Thoracic aorta (tissue), 2 donors: ENCODE results near the gene SPATA9. TPM values are rescaled to one million over a fixed set of nuclear protein-coding genes. Genes with fewer than 3 reads are reported as not detected.
"Not testable (repeated sequence)": the region's sequence is repeated elsewhere in the genome, so short reads cannot be mapped to it uniquely, and the experiment has no call there.

ENCODE experiments used
- ATAC-seq: fragments of 150-250 bp; one replicate; pipeline ENCODE4 v1.8.0; 2017; ENCODE audit warnings: low read depth; ENCODE audit not compliant: insufficient number of reproducible peaks, low FRiP score
- DNase-seq: peaks from one replicate; pipeline ENCODE4 v3.0.0-alpha.2; 2020; ENCODE audit warnings: low spot score
- H3K27ac ChIP-seq, 2 donors: fragments of 200-600 bp; sonication (generic); 1 replicate in 1 of 2; 2 replicates in 1 of 2; pipeline ENCODE4 v1.5.1; 2016; ENCODE audit warnings: mild to moderate bottlenecking in 2 of 2, moderate library complexity in 2 of 2
- H3K27me3 ChIP-seq: fragments of 200-600 bp; sonication (generic); replicated peaks from 2 replicates; pipeline ENCODE4 v1.6.0; 2016; ENCODE audit warnings: mild to moderate bottlenecking; ENCODE audit not compliant: insufficient read depth
- H3K36me3 ChIP-seq: fragments of 200-600 bp; sonication (generic); one replicate; pipeline ENCODE4 v1.5.1; 2016
- H3K4me1 ChIP-seq, 2 donors: fragments of 200-600 bp; sonication (generic); 1 replicate in 1 of 2; 2 replicates in 1 of 2; pipeline versions ENCODE4 v1.5.1 to v1.6.0; 2016; ENCODE audit warnings: low read depth in 2 of 2, mild to moderate bottlenecking in 1 of 2; ENCODE audit not compliant: control insufficient read depth in 1 of 2
- H3K4me3 ChIP-seq: fragments of 200-600 bp; sonication (generic); 2 replicates; pipeline ENCODE4 v1.5.1; 2016; ENCODE audit warnings: mild to moderate bottlenecking
- H3K9me3 ChIP-seq: fragments of 200-600 bp; sonication (generic); 2 replicates; pipeline ENCODE4 v1.5.1; 2016
- total RNA-seq, 2 donors: library from RNA; depleted of rRNA; stranded (reverse); fragments of >200 nt; gene quantifications; one replicate each; pipeline versions ENCODE4 v1.1.0 to v1.2.3, GENCODE V29; 2016
- TF ChIP-seq, protein P1 (sequence below): fragments of 200-600 bp; sonication (generic); IDR thresholded peaks from one replicate; pipeline ENCODE4 v1.5.1; 2019; ENCODE audit warnings: antibody characterized with exemption

Gene SPATA9
- total RNA-seq, 2 donors from 2014 or later: 0.35 TPM; not detected in 1

DNA sequence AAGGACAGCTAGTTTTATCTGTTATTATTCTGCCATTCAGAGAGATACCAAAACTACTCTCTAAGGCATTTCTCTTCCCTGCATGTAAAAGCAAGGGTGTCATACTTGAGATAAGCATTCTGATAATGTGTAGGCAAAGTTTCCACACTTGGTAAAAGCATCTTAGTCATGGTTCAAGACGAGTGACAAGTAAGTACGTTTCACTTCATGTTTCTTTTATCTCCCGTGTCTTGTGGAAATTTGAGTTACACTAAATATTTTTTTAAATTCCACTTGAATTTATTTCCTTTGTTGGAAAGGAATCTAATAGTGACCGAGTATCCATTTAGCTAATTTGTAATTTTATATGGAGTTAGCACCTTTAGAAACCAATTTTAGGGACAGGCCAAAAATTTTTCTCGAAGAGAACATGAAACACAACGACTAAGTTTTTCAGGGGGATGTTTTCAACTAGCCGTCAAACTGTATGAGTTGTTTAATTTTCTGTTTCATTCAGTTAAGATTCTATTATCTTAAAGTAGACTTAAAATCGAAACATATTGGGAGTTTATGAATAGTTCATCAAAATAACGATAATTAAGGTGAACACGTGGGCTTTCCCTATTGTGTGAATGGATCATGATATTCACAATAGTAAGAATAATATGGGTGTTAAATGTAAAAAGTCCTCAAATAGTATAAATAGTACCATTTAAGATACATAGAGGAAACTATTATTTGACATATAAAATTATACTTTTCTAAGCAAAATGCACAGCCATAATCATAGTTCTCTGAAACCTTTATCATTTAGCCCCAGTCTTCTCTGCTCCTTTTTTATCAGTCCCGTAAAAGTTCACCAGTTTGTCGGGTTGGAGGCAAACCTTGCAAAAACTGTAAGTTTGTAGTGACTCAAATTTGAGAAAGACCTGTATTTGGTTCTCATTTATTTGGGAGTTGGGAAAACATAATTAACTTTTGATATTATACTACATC is 34.6 kb downstream of the SPATA9 start:
- Histone ChIP-seq H3K36me3 (no peaks in the 10 kb centered on the region), H3K4me3 (peak overlapping the region; percentile 85), H3K27me3 (no peaks in the 10 kb centered on the region), H3K27ac (no peak overlapping the region), H3K4me1 (peaks cover 0 to 16% of the 10 kb centered on the region in 2 donors), H3K9me3 (no peaks in the 10 kb centered on the region)
- ATAC-seq: no peak
- DNase-seq: no peak
- TF ChIP-seq, protein P1, sequence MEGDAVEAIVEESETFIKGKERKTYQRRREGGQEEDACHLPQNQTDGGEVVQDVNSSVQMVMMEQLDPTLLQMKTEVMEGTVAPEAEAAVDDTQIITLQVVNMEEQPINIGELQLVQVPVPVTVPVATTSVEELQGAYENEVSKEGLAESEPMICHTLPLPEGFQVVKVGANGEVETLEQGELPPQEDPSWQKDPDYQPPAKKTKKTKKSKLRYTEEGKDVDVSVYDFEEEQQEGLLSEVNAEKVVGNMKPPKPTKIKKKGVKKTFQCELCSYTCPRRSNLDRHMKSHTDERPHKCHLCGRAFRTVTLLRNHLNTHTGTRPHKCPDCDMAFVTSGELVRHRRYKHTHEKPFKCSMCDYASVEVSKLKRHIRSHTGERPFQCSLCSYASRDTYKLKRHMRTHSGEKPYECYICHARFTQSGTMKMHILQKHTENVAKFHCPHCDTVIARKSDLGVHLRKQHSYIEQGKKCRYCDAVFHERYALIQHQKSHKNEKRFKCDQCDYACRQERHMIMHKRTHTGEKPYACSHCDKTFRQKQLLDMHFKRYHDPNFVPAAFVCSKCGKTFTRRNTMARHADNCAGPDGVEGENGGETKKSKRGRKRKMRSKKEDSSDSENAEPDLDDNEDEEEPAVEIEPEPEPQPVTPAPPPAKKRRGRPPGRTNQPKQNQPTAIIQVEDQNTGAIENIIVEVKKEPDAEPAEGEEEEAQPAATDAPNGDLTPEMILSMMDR: no peak

DNA sequence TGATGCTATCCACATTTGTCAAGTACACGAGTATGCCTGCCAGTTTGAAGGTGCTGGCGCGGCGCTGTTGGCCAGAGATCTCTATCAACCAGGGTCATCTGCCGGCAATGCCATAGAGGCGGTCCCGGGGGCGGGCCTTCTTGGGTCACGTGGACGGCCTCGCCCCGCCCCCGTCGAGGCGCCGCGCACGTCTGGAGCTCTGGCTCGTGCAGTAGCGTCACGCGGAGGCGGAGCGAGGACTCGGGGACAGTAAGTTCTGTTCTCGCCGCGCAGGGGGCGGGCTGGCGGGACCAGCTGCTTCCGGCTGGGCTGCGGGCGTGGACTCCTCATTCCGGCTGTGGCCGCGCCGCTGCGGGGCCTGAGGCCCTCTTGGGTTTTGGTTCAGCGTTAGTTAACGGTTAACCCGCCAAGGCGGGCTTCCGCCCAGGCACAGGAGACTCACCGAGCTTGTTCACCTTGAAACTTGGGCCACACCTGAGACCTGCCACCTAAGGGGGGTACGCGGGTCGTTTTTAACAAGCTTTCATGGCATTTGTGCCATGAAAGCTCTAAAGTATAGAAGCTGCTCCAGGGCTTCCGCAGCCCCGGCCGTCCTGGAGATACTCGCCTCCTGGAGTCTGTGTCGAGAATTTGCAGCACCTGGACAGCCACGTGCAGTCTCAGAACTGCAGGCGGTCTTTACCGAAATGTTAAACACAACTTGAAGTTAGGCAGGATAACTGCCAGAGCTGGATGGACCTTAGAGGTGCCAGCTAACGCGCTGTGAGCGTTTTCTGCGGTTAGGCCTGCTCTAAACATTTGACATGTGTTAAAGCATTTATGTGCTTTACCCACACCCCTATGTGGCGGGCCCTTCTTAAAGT is 36.0 kb downstream of the SPATA9 start, which contains the start of gene RFESD:
RFESD (plus strand) TSS at position 209 of the 863 bp plus-strand sequence. CDS start 5,495 bp downstream, outside the sequence.
- Histone ChIP-seq H3K4me1 (peaks cover 0 to 23% of the 10 kb centered on the region in 2 donors), H3K4me3 (peak within 1 kb of the TSS; percentile 85), H3K36me3 (no peaks in the 10 kb centered on the region), H3K9me3 (no peaks in the 10 kb centered on the region), H3K27ac (peak within 1 kb of the TSS; percentile 91 to 93), H3K27me3 (no peaks in the 10 kb centered on the region)
- ATAC-seq (peak; percentile 93), DNase-seq (peak; percentile 95)
- TF ChIP-seq, protein P1: peak; percentile 17

DNA sequence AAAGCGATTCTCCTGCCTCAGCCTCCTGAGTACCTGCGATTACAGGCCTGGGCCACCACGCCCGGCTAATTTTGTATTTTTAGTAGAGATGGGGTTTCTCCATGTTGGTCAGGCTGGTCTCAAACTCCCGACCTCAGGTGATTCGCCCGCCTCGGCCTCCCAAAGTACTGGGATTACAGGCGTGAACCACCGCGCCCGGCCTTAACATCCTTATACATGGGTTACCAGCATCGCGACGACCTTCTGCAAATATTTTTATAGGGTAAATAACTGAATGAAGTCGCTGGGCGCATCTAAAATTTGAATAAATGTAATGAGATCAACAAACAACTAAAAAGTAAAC is 36.6 kb downstream of the SPATA9 start:
- Histone ChIP-seq H3K4me3 (peak overlapping the region; percentile 85), H3K4me1 (peaks cover 0 to 28% of the 10 kb centered on the region in 2 donors), H3K27ac (peak overlapping the region; percentile 91 to 93)
- not testable (repeated sequence) for H3K9me3 ChIP-seq, H3K36me3 ChIP-seq, ATAC-seq, H3K27me3 ChIP-seq, DNase-seq

DNA sequence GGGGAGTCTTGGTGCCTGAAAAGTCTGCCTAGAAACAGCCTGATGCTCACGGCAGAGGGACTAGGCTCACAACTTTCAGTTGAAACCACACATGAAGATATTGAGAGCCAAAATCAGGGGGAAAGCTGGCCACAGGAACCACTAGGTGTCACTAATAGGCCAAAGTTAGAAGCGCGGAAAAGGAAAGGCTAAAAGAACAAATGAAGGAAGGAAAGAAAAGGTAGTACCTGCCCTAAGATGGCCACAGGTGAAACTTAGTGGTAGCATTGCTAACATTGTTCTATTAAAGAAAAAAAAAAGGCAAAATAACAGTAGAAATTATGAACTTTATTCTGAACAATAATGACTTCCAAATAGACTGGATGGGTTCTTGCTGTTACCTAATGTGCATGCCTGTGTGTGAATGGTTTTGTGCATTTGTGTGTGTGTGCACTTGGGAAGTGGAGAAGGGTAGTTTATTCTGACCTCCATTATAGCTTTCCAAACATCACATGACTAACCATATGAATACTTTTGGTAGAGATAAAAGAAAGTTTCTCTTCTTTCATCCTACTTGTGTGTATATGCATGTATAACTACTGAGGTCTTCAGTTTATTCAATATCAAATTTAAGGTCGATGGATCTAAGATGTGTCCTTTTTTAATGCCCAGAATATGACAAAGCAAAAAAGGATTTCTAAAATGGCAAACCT is 38.3 kb downstream of the SPATA9 start:
- no peak overlapping the region for H3K4me3 ChIP-seq
- no peaks in the 10 kb centered on the region for H3K9me3 ChIP-seq
- TF ChIP-seq, protein P1: peak; percentile 48
- DNase-seq (no peak), ATAC-seq (no peak)
- H3K27me3 ChIP-seq: no peaks in the 10 kb centered on the region
- H3K27ac ChIP-seq: peak overlapping the region; percentile 49 to 93
- H3K36me3 ChIP-seq: no peaks in the 10 kb centered on the region
- H3K4me1 ChIP-seq: peaks cover 0 to 28% of the 10 kb centered on the region in 2 donors

DNA sequence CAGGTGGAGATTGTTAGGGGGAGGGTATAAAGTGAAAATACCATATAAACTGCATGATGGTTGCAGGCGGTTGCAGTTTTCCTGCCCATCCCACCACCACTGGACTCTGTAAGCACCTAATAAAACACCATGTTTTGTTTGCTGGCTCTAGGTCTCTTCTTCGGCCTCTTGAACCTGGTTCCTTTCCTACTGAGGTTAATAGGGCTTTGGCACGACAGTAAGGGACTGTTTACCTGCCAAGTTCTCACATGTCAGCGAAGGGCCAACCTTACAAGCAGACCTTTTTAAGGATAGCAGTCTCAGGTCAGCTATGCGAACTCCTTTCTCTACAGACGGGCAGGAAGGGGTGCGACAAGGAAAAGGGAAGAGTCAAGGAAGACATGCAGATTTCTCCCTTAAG is 39.6 kb downstream of the SPATA9 start:
- Histone ChIP-seq H3K4me1 (peaks cover 0 to 28% of the 10 kb centered on the region in 2 donors), H3K27ac (no peak overlapping the region), H3K9me3 (no peaks in the 10 kb centered on the region), H3K27me3 (no peaks in the 10 kb centered on the region), H3K4me3 (no peak overlapping the region), H3K36me3 (no peaks in the 10 kb centered on the region)
- DNase-seq (no peak), ATAC-seq (no peak)
- TF ChIP-seq, protein P1: no peak
